GM12865 (cell line): ENCODE measurements around the gene LRRTM3.

Experiments
- DNase-seq: peaks from one replicate; pipeline ENCODE4 v3.0.0; 2010; ENCODE audit warnings: low read depth
- H3K4me3 ChIP-seq: 2 replicates; pipeline ENCODE4 v1.5.1; 2011; ENCODE audit warnings: mild to moderate bottlenecking, low read depth, low read length, control low read depth
- CTCF ChIP-seq: IDR thresholded peaks from 2 replicates; pipeline ENCODE4 v1.5.1; 2011; ENCODE audit warnings: low read length, control low read depth, low read depth, inconsistent platforms; ENCODE audit not compliant: insufficient read depth; ENCODE audit errors: missing control alignments

Gene LRRTM3

DNA sequence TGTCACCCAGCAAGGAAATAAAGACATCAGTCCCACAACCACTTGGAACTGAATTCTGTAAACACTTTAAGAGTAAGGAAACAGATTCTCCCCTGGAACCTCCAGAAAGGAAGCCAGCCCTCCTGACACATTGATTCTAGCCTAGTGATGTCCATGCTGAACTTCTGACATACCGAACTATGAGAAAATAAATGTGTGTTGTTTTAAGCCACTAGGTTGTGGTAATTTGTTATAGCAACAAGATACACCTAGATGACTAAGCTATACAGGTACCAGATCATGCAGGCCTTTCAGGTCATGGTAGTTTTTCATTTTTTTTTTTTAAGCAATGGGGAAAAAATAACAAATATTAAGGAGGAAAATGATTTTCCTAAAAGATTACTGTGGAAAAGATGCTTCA lies 37.6 kb upstream of the LRRTM3 start:
- no peak for TF ChIP-seq CTCF
- no peak overlapping the region for H3K4me3 ChIP-seq
- DNase-seq, result no peak

- DNase-seq, result no peak
- H3K4me3 ChIP-seq, result no peak overlapping the region
- no peak for TF ChIP-seq CTCF
Measured at GRCh38 chr10:66892871-66893270, 33.0 kb upstream of the LRRTM3 start.

DNA sequence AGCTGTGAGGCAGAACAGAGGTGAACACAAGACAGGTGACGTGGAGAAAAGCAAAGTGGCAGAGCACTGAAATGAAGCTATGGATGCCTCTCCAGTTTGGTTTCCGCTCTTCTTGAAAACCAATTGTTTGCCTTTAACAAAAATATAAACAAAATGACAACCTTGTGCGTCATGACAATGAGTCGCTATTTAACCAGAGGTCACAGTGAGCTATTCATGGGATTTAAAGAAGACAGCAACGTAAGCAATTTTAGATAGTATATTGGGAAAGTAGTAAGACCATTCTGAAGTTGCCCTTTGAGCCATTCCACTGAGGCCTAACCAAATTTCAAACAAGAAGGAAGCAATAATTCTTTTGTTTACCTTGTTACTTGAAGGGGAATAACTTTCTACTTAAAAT lies 15.2 kb upstream of the LRRTM3 start:
- DNase-seq, result no peak
- no peak for TF ChIP-seq CTCF
- no peak overlapping the region for H3K4me3 ChIP-seq

DNA sequence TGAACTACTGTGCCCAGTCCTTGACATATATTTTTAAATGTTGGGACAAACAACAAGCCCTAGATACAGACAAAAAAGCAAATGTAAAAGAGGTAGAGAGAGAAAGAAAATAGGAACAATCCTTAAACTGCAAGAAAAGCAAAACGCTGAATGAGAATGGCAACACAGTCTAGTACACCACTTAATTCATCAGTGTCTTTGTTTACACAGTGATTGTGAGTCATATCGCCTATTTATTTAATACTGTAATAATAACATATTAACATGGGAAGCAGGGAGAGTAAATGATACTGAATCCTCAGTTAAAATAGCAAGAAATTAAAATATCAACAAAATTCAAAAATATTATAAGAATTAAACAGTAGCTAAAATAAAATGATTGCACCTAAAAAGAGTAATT lies 9.8 kb upstream of the LRRTM3 start:
- TF ChIP-seq CTCF, result no peak
- no peak overlapping the region for H3K4me3 ChIP-seq
- DNase-seq, result no peak

DNA sequence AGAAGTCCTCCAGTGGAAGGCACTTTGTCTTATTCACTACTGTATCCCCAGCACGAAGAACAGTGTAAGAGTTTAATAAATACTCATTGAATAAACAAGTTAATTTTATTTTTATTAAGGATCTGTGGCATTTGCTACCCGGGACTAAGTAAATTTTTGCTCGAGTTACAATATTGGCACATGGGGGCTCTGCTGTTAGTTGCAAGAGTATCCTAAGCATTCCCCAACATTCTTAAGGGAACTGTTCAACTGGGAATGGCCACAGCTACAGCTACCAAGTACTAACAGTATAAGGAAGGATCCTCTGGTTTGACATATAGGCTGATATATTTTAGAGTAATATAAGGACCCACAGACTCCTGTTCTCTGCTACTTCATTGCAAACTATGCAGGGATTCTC lies 8.7 kb upstream of the LRRTM3 start:
- no peak for DNase-seq
- no peak for TF ChIP-seq CTCF
- no peak overlapping the region for H3K4me3 ChIP-seq

DNA sequence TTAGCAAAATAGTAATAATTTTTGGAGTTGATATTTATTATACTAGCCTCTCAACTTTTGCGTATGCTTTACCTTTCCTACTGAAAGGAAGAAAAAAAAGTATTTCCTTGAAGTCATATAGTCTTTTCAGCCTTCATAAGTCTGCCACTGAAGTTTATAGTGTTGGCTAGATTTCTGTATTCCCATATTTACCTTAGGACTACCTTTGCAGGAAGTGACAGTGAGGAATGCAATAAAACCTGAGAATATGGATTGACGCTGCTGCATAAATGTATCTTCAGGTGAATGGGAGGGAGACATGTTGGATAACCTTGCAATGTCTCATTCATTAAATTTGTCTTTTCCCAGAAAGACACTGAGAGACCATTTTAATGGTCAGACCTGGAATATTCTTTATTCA lies 6.6 kb upstream of the LRRTM3 start:
- no peak overlapping the region for H3K4me3 ChIP-seq
- no peak for DNase-seq
- no peak for TF ChIP-seq CTCF

DNA sequence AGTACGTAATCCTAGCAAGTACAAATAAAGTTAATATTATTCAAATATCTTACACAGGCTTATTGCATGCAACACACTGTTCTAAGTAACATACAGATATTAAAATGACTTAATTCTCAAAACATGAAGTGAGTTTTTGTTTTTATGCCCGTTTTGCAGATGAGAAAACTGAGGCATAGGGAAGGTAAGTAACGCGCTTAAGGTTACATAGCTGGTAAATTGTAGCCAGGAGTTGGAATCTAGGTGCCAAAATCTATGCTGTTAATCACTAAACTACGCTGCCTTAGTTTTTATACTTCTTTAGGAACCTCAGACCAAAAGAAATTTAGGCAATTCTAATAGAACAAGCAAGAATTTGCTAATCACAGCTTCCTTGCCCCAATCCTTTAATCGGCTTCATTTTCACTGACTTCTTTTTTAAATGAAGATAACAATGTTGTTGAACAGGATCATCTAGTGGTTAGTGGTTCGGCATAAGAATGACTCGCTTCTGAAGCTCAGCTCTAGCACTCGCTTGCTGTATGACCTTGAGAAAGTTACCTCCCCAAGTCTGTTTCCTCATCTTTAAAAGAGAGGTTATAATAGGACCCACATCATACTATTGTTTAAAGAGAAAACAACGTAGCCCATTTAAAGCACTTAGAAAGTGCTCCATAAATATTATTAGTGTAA lies 1.0 kb upstream of the LRRTM3 start:
- no peak overlapping the region for H3K4me3 ChIP-seq
- no peak for DNase-seq
- TF ChIP-seq CTCF, result no peak
